Measurements from ENCODE around the gene STK39.

STK39 gene

DNA sequence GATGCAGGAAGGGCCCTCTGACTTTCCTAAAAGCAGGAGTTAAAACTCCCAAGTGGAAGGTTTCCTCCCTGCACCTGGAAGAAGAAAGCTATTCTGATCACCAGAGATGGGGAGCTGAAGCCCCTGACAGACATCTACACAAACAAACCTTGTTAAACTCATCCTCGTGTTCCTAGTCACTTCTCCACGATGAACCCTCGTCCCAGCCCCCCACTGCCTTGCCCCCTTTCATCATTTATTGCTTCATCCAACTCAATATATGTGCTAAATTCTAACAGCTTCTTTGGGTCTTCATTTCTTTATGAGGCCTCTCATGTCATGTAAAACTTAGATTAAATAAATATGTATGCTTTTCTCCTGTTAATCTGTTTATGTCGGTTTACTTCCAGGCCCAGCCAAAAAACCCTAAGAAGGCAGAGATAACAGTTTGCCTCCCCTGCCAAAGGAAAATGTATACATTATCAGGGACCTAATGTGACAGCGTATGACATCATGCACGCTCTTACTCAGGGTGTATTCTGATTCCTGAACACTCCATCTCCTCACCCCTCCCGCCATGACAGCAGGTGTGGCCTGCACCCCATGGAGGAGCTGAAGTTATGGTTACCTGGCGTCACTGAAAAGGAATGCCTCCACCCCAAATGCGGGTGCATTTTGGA lies 287.2 kb downstream of the STK39 start:
- in situ Hi-C loops (cut with MboI; ENCODE audit: low pct_unique_long_range_greater_than_20kb, low sequenced_read_pairs): loop anchor here (25.0 kb wide), 1 partner anchor 152 kb away; no protein-coding TSS in a partner anchor
- no peak for DNase-seq

DNA sequence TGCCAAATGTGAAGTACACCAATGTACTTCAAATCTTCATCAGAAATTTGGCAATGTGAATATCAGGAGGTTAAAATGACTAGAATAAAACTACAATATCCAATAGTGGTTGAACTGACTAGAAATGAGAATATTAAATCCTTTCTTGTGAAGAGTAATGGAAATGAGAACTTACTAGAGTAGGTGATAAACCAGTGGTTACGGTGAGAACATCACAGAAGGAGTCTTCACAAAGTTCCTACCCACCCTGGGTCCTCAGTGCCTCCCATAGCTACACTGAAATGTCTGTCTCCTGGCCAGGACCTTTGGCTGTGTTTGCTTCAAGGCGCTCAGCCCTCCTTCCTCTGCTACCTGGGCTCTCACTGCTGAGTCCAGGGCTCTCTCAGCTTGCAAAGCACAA lies 289.7 kb downstream of the STK39 start:
- DNase-seq: no peak
- in situ Hi-C loops (cut with MboI; ENCODE audit: low pct_unique_long_range_greater_than_20kb, low sequenced_read_pairs): loop anchor here (25.0 kb wide), 1 partner anchor 155 kb away; no protein-coding TSS in a partner anchor

DNA sequence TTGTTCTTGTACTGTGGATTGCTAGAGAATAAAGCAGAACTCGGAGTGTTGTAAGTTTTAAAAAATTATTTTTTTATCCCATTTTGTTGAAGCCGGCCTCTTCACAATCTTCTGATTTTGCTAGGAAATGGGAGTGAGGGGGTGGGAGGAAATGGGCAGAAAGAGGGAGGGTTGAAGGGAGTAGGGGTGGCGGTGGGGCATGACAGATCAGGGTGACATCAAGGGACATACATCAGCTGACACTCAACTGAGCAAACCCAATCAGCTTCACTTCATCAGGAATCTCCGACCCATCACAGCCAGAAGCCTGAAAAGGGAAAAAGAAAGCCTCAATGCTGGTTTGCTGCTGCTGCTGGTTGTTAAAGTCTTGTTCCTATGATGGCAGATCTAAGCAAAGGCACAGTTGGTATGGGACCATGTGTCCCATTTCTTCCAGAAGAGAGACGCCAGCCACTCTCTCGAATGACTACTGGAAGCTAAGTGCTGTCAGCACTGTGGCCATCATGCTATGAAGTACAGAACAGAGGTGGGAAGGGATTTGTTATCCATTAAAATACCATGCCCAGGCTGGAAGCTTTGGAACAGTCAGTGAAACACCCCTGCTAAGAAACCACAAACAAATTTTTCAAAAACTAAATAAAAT lies 292.0 kb downstream of the STK39 start:
- DNase-seq: no peak
- in situ Hi-C loops (cut with MboI; ENCODE audit: low pct_unique_long_range_greater_than_20kb, low sequenced_read_pairs): loop anchor here (25.0 kb wide), 1 partner anchor 157 kb away; no protein-coding TSS in a partner anchor

DNA sequence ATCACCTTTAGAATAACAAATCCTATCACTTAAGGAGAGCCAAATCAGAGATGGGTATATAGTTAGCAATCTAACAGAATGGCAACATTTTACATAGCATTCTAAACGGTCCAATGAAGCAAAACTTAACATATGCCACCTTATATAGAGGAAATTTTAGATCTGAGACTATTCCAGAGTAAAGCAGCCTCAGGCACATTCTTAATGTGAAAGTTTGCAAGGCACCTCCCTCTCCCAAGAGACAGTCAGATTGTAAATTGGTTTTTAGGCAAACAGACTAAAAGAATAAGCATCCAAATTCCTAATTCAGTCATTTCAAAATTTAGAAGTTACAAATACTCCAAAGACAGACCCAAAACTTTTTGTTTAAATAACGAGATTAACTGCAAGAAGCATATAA lies 292.9 kb downstream of the STK39 start:
- DNase-seq: no peak
- in situ Hi-C loops (cut with MboI; ENCODE audit: low pct_unique_long_range_greater_than_20kb, low sequenced_read_pairs): loop anchor here (25.0 kb wide), 1 partner anchor 158 kb away; no protein-coding TSS in a partner anchor

DNA sequence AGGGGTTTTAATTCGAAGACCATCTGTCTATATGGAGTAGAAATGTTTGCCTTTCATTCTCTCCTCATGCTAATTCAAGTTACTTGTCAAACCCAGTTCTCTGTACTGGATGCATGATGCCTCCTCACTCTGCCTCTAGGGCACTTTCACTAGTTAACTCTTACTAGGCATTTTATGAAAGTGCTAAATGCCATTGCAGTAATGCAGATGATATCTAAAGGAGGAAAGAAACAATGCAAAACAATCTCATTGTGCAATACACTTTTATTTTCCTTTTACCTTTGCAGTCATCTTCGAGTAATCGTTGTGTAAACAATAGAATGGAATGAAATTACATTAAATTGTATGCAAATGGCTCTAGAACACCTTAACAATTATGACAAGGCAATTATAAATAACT lies 293.6 kb downstream of the STK39 start:
- DNase-seq: no peak
- in situ Hi-C loops (cut with MboI; ENCODE audit: low pct_unique_long_range_greater_than_20kb, low sequenced_read_pairs): loop anchor here (25.0 kb wide), 1 partner anchor 159 kb away; no protein-coding TSS in a partner anchor

DNA sequence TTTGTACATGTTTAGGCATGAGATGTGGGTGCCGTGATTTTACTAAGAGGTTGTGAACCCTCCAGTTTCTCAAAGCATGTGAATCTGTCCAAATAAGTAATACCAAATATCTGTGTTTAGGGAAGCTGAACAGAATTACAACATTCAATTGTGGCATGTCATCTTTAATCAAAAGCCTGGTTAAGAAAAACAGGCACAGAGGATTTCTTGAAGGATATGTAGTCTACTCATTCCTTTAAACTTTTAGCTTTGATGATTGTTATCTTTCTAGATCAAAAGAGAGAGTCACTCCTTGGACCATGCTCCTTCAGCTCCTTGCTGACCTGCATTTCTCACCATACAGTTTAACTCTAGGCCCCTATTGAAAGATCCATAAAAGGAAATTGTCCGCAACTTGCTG lies 296.8 kb downstream of the STK39 start:
- no peak for DNase-seq
- in situ Hi-C loops (cut with MboI; ENCODE audit: low pct_unique_long_range_greater_than_20kb, low sequenced_read_pairs): loop anchor here (25.0 kb wide), 1 partner anchor 162 kb away; no protein-coding TSS in a partner anchor

DNA sequence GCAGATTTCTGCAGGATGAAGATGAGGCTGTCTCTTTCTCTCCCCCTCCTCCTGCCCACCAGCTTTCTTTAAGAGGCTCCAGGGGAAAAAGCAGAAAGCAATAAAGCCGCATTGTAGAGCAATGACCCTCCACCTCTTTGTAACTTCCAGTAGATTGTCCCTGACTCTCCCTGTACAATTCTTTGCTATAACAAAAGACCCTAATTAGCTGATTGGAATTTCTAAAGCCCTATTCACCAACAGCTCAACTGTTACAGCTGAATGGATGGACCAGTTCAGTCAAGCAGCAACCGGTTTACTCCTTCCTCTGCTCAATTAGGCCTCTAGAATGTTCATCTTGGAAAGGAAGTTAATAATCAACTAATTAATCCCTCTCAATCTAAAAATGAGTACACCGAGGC lies 301.0 kb downstream of the STK39 start:
- no peak for DNase-seq
- in situ Hi-C loops (cut with MboI; ENCODE audit: low pct_unique_long_range_greater_than_20kb, low sequenced_read_pairs): no loop called here

DNA sequence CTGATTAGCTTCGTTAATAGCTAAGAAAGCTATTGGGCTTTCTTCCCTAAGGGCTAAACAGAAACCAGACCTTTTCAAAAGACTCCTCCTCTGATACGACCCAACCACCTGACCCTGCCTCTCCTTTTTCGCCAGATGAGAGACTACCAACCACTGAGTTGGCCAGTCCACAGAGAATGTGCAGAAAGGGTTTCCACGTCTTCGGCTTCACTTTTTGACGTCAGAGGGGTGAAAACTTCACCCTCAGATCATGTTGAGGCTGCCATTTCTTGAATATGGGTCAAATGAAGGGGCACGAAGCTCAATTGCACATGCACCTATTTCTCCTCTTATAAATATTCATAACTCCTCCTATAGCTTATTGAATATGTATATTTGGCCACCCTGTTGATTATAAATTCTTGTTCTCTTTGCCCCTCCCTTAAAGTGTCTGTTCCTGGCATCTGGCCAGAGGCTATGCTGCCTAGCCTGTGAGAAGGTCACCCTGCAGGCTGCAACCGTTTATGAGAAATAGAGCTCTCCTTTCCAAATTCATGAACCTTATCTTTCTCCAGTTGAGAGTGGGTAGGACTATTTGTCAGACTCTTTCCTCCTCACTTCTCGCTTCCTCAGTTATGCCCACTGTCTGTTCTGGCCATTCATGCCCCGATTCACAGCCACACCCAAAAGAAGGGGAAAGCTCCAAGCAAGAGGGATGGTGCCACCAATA lies 301.6 kb downstream of the STK39 start:
- no peak for DNase-seq
- in situ Hi-C loops (cut with MboI; ENCODE audit: low pct_unique_long_range_greater_than_20kb, low sequenced_read_pairs): no loop called here

DNA sequence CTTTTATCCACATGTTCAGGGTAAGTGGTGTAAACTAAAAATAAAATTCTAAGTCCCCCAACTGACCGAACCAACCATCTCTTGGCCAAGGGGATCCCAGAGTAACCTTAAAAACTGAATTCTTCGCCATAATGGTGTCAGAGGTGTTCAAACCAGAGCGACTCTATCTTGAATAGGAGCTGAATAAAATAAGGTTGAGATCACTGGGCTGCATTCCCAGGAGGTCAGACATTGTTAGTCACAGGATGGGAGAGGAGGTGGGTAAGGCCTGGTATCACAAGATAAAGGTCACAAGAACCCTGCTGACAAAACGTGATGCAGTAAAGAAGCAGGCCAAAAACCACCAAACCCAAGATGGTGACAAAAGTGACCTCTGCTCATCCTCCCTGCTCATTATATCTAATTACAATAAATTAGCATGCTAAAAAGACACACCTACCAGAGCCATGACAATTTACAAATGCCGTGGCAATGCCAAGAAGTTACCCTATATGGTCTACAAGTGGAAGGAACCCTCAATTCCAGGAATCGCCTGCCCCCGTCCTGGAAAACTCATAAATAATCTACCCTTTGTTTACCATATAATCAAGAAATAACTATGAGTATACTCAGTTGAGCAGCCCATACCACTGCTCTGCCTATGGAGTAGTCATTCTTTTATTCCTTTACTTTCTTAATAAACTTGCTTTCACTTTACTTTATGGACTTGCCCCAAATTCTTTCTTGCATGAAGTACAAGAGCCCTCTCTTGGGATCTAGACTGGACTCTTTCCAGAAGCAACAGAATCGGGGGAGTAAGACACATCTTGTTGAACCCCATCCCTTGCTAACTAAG lies 302.4 kb downstream of the STK39 start:
- no peak for DNase-seq
- in situ Hi-C loops (cut with MboI; ENCODE audit: low pct_unique_long_range_greater_than_20kb, low sequenced_read_pairs): no loop called here

DNA sequence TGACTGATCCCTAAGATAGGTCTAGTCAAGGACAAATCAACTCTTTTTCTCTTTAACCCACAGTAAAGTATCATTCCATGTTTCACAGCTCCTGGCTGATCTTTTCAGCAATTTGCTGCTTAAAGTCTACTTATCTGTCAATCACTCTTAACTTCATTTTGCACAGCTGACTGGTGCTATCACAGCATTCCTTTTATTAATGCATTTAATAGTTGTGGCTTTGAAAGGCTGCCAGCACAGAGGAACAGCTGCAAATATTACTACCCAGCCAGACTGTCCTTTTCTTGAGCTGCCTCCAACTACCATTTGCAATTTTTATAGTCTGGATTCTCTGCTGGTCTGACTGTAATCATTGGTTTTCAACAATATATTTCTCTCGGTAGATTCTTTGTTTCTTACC lies 303.5 kb downstream of the STK39 start:
- in situ Hi-C loops (cut with MboI; ENCODE audit: low pct_unique_long_range_greater_than_20kb, low sequenced_read_pairs): no loop called here
- no peak for DNase-seq

DNA sequence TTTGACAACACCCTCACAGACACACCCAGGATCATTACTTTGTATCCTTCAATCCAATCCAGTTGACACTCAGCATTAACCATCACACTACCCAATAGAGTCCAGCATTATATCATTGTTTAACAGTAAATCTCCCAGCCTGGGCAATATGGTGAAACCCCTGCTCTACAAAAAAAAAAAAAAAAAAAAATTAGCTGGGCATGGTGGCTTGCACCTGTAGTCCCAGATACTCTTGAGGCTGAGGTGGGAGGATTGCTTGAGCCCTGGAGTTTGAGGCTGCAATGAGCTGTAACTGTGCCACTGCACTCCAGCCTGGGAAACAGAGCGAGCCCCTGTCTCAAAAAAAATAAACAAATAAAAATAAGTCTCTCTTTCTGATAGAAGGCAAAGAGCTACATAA lies 304.0 kb downstream of the STK39 start:
- in situ Hi-C loops (cut with MboI; ENCODE audit: low pct_unique_long_range_greater_than_20kb, low sequenced_read_pairs): no loop called here
- DNase-seq: no peak

DNA sequence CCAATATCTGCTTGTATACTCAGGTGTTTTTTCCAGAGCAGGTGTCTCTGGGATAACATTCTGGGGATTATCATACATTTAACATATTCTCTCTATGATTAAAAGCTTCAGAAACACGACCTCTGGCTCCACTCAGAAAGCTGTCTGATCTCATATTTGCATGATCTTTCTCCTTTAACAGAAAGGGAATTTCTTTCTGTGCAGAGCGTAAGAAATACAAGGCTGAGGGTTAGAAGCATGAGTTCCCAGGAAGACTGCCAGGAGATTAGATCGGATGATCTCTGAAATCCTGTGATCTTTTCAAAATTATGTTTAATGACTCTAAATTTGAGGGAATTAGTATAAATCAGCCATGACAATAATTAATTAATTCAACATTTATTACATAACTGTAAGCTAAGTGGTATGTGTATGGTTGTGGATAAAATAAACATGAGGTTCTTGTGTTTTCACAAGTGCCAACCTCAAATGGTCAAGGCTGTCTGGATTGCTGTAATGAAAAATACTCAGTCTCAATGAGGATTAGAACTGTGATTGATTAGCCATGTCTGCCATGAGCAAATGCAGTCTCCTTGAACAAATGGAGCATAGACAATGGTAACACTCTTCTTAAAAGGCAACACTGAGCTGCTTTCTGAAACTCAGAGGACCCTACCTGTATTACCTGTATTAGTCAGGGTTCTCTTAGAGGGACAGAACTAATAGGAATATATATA lies 304.9 kb downstream of the STK39 start:
- DNase-seq: no peak
- in situ Hi-C loops (cut with MboI; ENCODE audit: low pct_unique_long_range_greater_than_20kb, low sequenced_read_pairs): no loop called here

DNA sequence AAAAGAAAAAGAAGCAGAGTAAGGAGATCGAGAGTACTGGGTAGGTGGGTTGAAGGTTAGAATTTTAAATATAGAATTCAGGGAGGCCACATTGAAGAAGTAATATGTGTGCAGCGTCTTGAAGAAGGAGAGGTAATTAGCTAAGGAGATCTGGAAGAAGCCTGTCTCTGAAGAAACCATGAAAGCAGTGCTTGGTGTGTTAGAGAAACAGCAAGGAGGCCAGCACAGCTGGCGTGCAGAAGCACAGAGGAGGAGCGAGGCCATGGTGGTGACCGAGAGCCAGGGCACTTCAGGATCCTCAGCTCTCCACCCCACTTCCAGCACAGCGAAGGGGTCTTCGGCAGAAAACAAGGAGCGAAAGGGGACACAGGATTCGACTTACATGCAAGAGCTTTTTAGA lies 305.8 kb downstream of the STK39 start:
- in situ Hi-C loops (cut with MboI; ENCODE audit: low pct_unique_long_range_greater_than_20kb, low sequenced_read_pairs): no loop called here
- no peak for DNase-seq

DNA sequence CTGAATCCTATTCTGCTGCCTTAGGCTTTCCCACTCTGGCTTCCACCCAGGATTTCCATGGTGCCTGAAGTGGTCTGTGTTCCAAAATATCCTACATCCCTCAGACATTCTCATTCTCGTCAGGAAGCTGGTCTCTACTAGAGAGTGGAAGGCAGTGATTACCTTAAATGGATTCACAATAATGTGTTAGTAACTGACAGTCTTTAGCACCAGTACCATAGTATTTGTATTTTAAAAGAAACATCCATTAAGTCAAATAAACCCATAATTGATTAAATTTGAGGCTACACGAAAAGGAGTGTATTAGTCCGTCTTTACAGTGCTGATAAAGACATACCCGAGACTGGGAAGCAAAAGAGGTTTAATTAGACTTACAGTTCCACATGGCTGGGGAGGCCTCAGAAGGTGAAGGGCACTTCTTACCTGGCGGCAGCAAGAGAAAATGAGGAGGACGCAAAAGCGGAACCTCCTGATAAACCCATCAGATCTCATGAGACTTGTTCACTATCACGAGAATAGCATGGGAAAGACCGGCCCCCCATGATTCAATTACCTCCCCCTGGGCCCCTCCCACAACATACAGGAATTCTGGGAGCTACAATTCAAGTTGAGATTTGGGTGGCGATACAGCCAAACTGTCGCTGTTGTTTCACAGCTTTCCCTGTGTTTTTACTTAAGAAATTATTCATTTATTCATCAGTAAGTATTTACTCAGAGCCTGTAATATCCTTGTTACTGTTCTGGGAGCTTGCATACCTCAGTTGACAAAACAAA lies 306.5 kb downstream of the STK39 start:
- in situ Hi-C loops (cut with MboI; ENCODE audit: low pct_unique_long_range_greater_than_20kb, low sequenced_read_pairs): no loop called here
- DNase-seq: no peak

DNA sequence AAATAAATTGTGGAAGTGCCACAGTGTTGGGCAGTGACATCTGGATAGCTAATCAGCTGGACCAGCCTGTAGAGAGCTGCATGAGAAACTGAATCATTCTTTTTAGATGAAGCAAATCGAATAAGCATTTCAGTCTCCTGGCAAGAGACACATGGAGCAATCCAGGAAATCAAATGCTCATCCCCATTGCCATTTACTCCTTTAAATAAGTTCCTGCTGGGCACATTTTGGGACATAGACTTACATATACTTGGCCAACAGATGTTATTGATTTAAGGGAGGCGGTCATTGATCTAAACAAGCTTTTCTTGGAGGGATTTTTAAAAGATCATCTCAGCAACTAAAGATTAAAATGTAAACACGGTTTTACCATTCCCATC lies 307.1 kb downstream of the STK39 start:
- DNase-seq: no peak
- in situ Hi-C loops (cut with MboI; ENCODE audit: low pct_unique_long_range_greater_than_20kb, low sequenced_read_pairs): no loop called here

DNA sequence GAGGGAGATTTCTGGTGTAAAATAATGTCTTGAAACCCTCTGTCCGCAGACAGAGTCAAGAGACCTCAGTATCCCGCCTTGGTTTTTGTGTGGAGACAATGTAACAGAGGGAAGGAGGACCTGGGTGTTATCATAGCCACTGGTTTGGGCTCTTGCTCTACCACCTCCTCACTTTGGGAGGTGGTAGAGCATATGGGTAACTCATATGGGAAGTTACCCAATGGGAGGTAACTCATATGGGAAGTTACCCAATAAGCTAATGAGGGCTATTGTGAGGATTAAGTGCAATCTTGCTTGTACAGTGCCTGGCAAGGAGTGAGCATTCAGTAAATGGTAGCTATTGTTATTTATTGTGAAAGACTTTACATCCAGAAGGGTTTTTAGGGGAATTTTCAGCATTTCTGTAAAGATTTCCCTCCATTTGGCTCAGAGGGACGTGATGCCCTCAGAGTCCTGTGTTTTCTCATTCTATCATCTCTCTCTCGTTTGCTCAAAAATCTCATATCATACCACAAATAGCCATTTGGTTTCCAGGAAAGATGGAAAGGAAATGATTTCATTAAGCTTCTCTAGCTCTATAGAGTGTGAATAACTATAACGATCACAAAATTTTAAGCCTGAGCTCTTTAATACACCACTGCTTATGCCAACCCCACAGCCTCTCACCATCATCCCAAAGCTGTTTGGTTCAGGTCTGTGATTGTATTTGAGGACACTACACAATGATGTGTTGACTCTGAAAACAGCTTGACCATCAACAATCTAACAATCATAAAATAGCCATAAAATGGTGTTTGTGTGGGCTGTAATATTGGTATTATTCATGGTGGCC lies 307.7 kb downstream of the STK39 start:
- DNase-seq: no peak

DNA sequence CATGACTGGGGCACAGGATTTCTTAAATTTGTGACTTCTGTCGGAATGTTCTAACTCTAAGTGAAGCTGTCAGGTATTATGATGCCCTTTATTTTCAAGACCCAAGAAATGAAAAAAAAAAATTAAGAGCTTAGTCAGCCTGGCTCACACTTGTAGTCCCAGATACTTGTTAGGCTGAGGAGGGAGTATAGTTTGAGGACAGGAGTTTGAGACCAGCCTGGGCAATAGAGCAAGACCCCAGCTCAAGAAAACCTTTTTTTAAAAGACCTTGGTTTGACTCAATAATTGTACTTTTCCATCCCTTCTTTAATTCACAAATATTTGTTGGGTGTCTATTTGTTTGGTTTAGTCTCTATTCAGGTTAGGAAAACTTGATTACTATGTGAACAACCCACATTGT lies 310.0 kb downstream of the STK39 start:
- in situ Hi-C loops (cut with MboI; ENCODE audit: low pct_unique_long_range_greater_than_20kb, low sequenced_read_pairs): no loop called here
- no peak for DNase-seq

More for the DNA sequence above, 307.7 kb downstream of the STK39 start:
- in situ Hi-C loops (cut with MboI; ENCODE audit: low pct_unique_long_range_greater_than_20kb, low sequenced_read_pairs): no loop called here

All from KBM-7 (cell line).